ENCODE data around the gene DTNA. TPM values are rescaled to one million over a fixed set of nuclear protein-coding genes. Genes with fewer than 3 reads are reported as not detected.

DTNA gene
- total RNA-seq, 1 experiment from 2014 or later, result 10.4 TPM

DNA sequence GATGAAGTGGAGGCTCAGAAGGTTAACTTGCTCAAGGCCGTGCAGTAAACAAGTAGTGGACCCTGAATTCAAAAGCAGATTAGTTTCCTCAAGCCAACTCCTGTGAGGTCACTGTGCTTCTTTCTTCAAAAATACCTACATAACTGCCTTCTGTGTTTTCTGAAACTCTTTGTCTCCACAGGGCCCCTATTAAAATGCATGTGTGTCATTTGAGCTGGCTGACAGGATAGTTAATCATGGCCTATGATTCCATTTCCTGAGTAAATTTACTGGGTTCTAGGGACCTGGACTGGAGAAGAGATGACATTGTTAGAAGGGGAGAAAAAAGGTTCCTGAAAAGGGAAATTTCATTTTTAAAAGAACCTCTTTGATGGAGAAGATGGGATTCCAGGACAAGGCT lies 12.9 kb upstream of the DTNA start:
- no peaks in the 10 kb centered on the region for H3K36me3 Mint-ChIP-seq (ENCODE audit: insufficient read depth, unreplicated experiment)
- TF ChIP-seq, protein P1, sequence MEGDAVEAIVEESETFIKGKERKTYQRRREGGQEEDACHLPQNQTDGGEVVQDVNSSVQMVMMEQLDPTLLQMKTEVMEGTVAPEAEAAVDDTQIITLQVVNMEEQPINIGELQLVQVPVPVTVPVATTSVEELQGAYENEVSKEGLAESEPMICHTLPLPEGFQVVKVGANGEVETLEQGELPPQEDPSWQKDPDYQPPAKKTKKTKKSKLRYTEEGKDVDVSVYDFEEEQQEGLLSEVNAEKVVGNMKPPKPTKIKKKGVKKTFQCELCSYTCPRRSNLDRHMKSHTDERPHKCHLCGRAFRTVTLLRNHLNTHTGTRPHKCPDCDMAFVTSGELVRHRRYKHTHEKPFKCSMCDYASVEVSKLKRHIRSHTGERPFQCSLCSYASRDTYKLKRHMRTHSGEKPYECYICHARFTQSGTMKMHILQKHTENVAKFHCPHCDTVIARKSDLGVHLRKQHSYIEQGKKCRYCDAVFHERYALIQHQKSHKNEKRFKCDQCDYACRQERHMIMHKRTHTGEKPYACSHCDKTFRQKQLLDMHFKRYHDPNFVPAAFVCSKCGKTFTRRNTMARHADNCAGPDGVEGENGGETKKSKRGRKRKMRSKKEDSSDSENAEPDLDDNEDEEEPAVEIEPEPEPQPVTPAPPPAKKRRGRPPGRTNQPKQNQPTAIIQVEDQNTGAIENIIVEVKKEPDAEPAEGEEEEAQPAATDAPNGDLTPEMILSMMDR (IDR thresholded peaks at IDR 0.05; ENCODE audit: insufficient read depth in 1 of 2, low read depth in 1 of 2, low read length in 1 of 2, severe bottlenecking in 1 of 2, unreplicated experiment in 1 of 2), result no peak
- no peaks in the 10 kb centered on the region for H3K27me3 ChIP-seq (replicated peaks; ENCODE audit: control insufficient read depth, insufficient read depth, low read length)
- intact Hi-C loops (cut with micrococcal nuclease; ENCODE audit: unreplicated experiment), result no loop called here
- H3K36me3 ChIP-seq (ENCODE audit: control insufficient read depth, insufficient read depth, low read length), result no peaks in the 10 kb centered on the region
- H3K4me3 ChIP-seq (ENCODE audit: low read depth, low read length), result no peak overlapping the region
- no TSS peak for BruUV-seq (replicated peaks)
- no peaks in the 10 kb centered on the region for H3K4me1 ChIP-seq
- no peaks in the 10 kb centered on the region for H3K27me3 Mint-ChIP-seq (ENCODE audit: insufficient read depth, unreplicated experiment)
- no peak overlapping the region for H3K4me3 Mint-ChIP-seq (ENCODE audit: unreplicated experiment)
- no peak for DNase-seq
- no peaks in the 10 kb centered on the region for H3K9me3 ChIP-seq
- H3K9me3 Mint-ChIP-seq (ENCODE audit: unreplicated experiment), result no peaks in the 10 kb centered on the region
- H3K27ac Mint-ChIP-seq (ENCODE audit: unreplicated experiment), result no peak overlapping the region
- ChIA-PET POLR2A (no interaction called here), CTCF (no interaction called here)
- H3K4me1 Mint-ChIP-seq (ENCODE audit: low read depth, unreplicated experiment), result no peaks in the 10 kb centered on the region

DNA sequence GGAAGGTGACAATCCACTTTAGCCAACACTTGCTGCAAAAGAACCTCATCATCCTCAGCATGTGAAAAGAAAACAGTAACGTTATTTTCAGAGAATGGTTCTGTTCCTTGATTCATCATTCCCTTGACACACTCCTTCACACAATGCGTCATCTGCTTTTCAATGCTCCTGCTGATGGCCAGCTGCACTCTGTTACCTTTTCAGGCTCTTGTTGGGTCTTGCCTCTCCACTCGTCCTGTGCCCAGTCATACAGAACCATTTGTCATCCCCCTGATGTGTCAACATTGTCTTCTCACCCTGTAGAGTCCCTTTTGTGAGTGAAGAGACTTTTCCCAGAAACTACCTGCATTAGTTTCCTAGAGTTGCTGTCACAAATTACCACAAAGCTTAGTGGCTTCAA lies 12.2 kb upstream of the DTNA start:
- ChIA-PET CTCF (no interaction called here), POLR2A (no interaction called here)
- Mint-ChIP-seq H3K4me1 (ENCODE audit: low read depth, unreplicated experiment) (no peaks in the 10 kb centered on the region), H3K27ac (ENCODE audit: unreplicated experiment) (no peak overlapping the region), H3K9me3 (ENCODE audit: unreplicated experiment) (no peaks in the 10 kb centered on the region), H3K4me3 (ENCODE audit: unreplicated experiment) (no peak overlapping the region), H3K36me3 (ENCODE audit: insufficient read depth, unreplicated experiment) (no peaks in the 10 kb centered on the region), H3K27me3 (ENCODE audit: insufficient read depth, unreplicated experiment) (no peaks in the 10 kb centered on the region)
- DNase-seq, result no peak
- H3K27me3 ChIP-seq (replicated peaks; ENCODE audit: control insufficient read depth, insufficient read depth, low read length), result no peaks in the 10 kb centered on the region
- BruUV-seq (replicated peaks), result no TSS peak
- intact Hi-C loops (cut with micrococcal nuclease; ENCODE audit: unreplicated experiment), result no loop called here
- TF ChIP-seq, protein P1 (IDR thresholded peaks at IDR 0.05; ENCODE audit: insufficient read depth in 1 of 2, low read depth in 1 of 2, low read length in 1 of 2, severe bottlenecking in 1 of 2, unreplicated experiment in 1 of 2), result no peak
- H3K9me3 ChIP-seq, result no peaks in the 10 kb centered on the region
- H3K36me3 ChIP-seq (ENCODE audit: control insufficient read depth, insufficient read depth, low read length), result no peaks in the 10 kb centered on the region
- H3K4me3 ChIP-seq (ENCODE audit: low read depth, low read length), result no peak overlapping the region
- no peaks in the 10 kb centered on the region for H3K4me1 ChIP-seq

DNA sequence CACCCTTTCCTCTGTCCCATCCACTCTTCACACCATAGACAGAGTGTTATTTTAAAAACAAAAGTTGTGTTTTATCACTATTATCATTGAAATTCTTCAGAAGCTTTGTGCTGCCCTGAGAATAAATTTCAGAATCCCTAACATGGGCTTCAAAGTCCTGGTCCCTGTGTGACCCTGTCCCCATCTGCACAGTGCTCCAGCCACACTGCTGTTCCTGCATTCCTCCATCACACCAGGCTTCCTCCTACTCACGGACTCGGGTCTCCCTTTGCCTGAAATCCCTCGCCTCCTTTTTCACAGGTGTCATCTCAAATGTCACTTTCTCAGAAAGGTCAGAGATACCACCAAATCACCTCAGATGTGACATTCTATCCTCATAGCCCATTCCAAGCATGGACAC lies 8.2 kb upstream of the DTNA start:
- no peaks in the 10 kb centered on the region for H3K9me3 Mint-ChIP-seq (ENCODE audit: unreplicated experiment)
- H3K4me1 Mint-ChIP-seq (ENCODE audit: low read depth, unreplicated experiment), result no peaks in the 10 kb centered on the region
- Histone ChIP-seq H3K9me3 (no peaks in the 10 kb centered on the region), H3K4me1 (no peaks in the 10 kb centered on the region), H3K4me3 (ENCODE audit: low read depth, low read length) (no peak overlapping the region), H3K27me3 (replicated peaks; ENCODE audit: control insufficient read depth, insufficient read depth, low read length) (no peaks in the 10 kb centered on the region), H3K36me3 (ENCODE audit: control insufficient read depth, insufficient read depth, low read length) (no peaks in the 10 kb centered on the region)
- H3K27me3 Mint-ChIP-seq (ENCODE audit: insufficient read depth, unreplicated experiment), result no peaks in the 10 kb centered on the region
- ChIA-PET CTCF (no interaction called here), POLR2A (no interaction called here)
- no peak for DNase-seq
- no peak overlapping the region for H3K27ac Mint-ChIP-seq (ENCODE audit: unreplicated experiment)
- intact Hi-C loops (cut with micrococcal nuclease; ENCODE audit: unreplicated experiment), result no loop called here
- TF ChIP-seq, protein P1 (IDR thresholded peaks at IDR 0.05; ENCODE audit: insufficient read depth in 1 of 2, low read depth in 1 of 2, low read length in 1 of 2, severe bottlenecking in 1 of 2, unreplicated experiment in 1 of 2), result no peak
- BruUV-seq (replicated peaks), result no TSS peak
- no peaks in the 10 kb centered on the region for H3K36me3 Mint-ChIP-seq (ENCODE audit: insufficient read depth, unreplicated experiment)
- no peak overlapping the region for H3K4me3 Mint-ChIP-seq (ENCODE audit: unreplicated experiment)
